MM.1S (cell line): Measurements from ENCODE around the gene SH3PXD2A.

Source experiments
- DNase-seq: peaks from one replicate; pipeline ENCODE4 v3.0.0-alpha.2; 2015
- H2AFZ ChIP-seq: fragments of 300-600 bp; sonication (generic); 2 replicates; pipeline ENCODE4 v1.6.0; 2016; ENCODE audit warnings: antibody characterized with exemption, low read length
- H3F3A ChIP-seq: fragments of 300-600 bp; sonication (generic); 2 replicates; pipeline ENCODE4 v1.6.1; 2016; ENCODE audit warnings: mild to moderate bottlenecking, antibody characterized with exemption, low read length, moderate library complexity, mixed read lengths; ENCODE audit not compliant: insufficient read depth
- H3K27ac ChIP-seq: fragments of 300-600 bp; sonication (generic); 2 replicates; pipeline ENCODE4 v1.5.1; 2016; ENCODE audit warnings: mild to moderate bottlenecking, low read length
- H3K27me3 ChIP-seq: fragments of 300-600 bp; sonication (generic); replicated peaks from 2 replicates; pipeline ENCODE4 v1.6.0; 2016; ENCODE audit warnings: low read length; ENCODE audit not compliant: insufficient read depth
- H3K36me3 ChIP-seq: fragments of 300-600 bp; sonication (generic); replicated peaks from 2 replicates; pipeline ENCODE4 v1.6.1; 2016; ENCODE audit warnings: mild to moderate bottlenecking, low read length, mixed read lengths; ENCODE audit not compliant: insufficient read depth
- H3K4me1 ChIP-seq: fragments of 300-600 bp; sonication (generic); 2 replicates; pipeline ENCODE4 v1.6.1; 2016; ENCODE audit warnings: low read length, mixed read lengths
- H3K4me2 ChIP-seq: fragments of 300-600 bp; sonication (generic); 2 replicates; pipeline ENCODE4 v1.6.0; 2016; ENCODE audit warnings: low read depth, low read length
- H3K4me3 ChIP-seq: fragments of 300-600 bp; sonication (generic); 2 replicates; pipeline ENCODE4 v1.5.1; 2016; ENCODE audit warnings: low read length, mixed read lengths
- H3K79me2 ChIP-seq: fragments of 300-600 bp; sonication (generic); 2 replicates; pipeline ENCODE4 v1.6.1; 2016; ENCODE audit warnings: mixed run types, low read length, mixed read lengths
- H3K9ac ChIP-seq: fragments of 300-600 bp; sonication (generic); 2 replicates; pipeline ENCODE4 v1.6.1; 2016; ENCODE audit warnings: low read length, mixed read lengths
- H3K9me2 ChIP-seq: fragments of 300-600 bp; sonication (generic); replicated peaks from 2 replicates; pipeline ENCODE4 v1.6.1; 2016; ENCODE audit warnings: mild to moderate bottlenecking, low read length, mixed read lengths; ENCODE audit not compliant: insufficient read depth
- H3K9me3 ChIP-seq: fragments of 300-600 bp; sonication (generic); replicated peaks from 2 replicates; pipeline ENCODE4 v1.6.1; 2016; ENCODE audit warnings: mild to moderate bottlenecking, low read length, mixed read lengths; ENCODE audit not compliant: insufficient read depth
- H4K20me1 ChIP-seq: fragments of 300-600 bp; sonication (generic); 2 replicates; pipeline ENCODE4 v1.6.1; 2016; ENCODE audit warnings: mild to moderate bottlenecking, low read length, moderate library complexity, mixed read lengths; ENCODE audit not compliant: insufficient read depth
- EZH2 ChIP-seq: fragments of 300-600 bp; sonication (generic); optimal IDR thresholded peaks from 2 replicates; pipeline ENCODE3; 2017; ENCODE audit warnings: low read depth, mild to moderate bottlenecking, antibody characterized with exemption, low read length, mixed read lengths
- EZH2phosphoT487 ChIP-seq: fragments of 300-600 bp; sonication (generic); IDR thresholded peaks from 2 replicates; pipeline ENCODE4 v1.6.1; 2018; ENCODE audit warnings: antibody characterized with exemption, low read length
- TF ChIP-seq, protein P1 (sequence below): fragments of 300-600 bp; sonication (generic); IDR thresholded peaks from 2 replicates; pipeline ENCODE4 v1.5.1; 2016; ENCODE audit warnings: antibody characterized with exemption, low read length, mixed read lengths

The SH3PXD2A gene

DNA sequence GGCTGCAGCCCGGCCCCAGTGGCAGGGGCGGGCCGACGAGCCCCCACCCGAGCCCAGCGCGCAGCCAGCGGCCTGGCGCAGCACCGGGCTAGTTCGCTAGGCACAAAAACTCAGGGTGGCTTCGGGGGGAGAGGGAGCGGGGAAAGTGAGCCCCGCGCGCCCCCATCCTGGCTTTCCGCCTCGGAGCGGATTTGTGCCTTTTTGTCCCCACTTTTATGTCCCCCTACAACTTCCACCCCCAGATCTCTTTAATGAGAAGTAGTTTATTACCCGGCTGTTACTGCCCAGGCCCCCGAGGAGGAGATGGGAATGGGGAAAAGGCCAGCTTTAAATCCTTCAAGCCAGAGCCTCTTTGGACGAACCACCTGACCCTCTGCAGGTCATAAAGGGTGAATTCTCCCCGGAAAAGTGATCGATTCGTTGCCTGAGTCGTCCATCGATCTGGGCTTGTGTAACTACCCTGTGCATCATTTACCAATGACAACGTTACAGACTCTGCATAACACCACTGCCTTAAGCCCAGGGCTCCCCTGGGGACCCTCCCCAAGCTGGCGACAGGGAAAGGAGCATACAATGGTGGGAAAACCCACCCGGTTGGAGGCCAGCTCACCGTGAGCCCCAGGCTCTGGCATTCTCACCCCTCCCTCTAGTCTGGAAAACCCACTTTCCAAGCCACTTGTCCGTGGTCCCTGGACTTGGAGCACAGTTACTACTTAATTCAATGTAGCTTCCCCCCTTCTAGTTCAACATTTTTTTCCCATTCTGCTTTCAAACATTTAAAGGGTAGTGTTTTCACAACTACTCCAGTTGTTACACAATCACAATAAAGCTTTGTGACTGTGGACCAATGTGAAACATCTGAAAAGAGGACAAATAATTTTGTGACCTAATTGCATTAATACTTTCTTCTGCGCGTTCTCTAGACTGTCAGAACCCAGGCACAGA is 748 bp upstream of the SH3PXD2A start:
- Histone ChIP-seq H2AFZ (no peak overlapping the region), H3K36me3 (no peaks in the 10 kb centered on the region), H3K9me3 (no peaks in the 10 kb centered on the region), H4K20me1 (no peaks in the 10 kb centered on the region), H3K79me2 (no peaks in the 10 kb centered on the region), H3K27ac (no peak overlapping the region), H3K9me2 (no peaks in the 10 kb centered on the region), H3K27me3 (peaks cover 14% of the 10 kb centered on the region), H3K4me3 (no peak overlapping the region), H3K4me2 (no peak overlapping the region), H3K9ac (no peak overlapping the region), H3F3A (no peaks in the 10 kb centered on the region), H3K4me1 (peaks cover 14% of the 10 kb centered on the region)
- DNase-seq: no peak
- TF ChIP-seq, protein P1, sequence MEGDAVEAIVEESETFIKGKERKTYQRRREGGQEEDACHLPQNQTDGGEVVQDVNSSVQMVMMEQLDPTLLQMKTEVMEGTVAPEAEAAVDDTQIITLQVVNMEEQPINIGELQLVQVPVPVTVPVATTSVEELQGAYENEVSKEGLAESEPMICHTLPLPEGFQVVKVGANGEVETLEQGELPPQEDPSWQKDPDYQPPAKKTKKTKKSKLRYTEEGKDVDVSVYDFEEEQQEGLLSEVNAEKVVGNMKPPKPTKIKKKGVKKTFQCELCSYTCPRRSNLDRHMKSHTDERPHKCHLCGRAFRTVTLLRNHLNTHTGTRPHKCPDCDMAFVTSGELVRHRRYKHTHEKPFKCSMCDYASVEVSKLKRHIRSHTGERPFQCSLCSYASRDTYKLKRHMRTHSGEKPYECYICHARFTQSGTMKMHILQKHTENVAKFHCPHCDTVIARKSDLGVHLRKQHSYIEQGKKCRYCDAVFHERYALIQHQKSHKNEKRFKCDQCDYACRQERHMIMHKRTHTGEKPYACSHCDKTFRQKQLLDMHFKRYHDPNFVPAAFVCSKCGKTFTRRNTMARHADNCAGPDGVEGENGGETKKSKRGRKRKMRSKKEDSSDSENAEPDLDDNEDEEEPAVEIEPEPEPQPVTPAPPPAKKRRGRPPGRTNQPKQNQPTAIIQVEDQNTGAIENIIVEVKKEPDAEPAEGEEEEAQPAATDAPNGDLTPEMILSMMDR: no peak
- no peak for TF ChIP-seq EZH2phosphoT487
- no peak for TF ChIP-seq EZH2

DNA sequence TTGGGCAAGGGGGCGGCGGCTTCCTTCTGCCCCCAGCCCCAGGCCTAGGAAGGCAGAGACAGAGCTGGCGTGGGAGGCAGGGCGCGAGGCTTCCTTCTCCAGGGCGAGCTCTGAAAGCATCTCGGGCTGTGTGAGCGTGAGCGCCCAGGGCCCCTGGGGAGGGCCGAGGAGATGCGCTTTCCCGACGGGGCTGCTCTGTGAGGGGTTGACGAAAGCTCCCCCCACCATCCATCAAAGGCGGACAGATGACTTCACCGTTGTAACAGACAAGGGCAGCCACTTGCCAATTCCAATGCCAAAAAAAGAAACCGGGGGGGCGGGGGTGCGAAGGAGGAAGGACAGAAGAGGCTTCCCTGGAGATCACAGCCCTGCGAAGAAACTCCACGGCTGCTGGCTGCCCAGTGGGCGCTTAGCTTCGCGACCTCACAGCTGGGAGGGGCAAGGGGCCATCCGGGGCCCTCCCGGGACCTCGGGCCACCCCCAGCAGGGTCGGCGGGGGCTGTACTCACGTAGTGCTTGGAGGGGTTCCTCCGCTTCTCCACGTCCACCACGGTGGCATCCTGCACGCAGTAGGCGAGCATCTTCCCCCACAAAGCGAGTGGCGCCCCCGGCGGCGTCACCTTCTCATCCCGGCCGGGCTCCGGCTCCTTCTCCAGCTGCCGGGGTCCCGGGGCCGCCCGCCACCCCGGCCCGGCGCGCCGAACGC is 537 bp downstream of the SH3PXD2A start:
- Histone ChIP-seq H3K9ac (peak overlapping the region; percentile 28; the same call in 1 of the 2 replicates), H2AFZ (peak overlapping the region; percentile 51), H3K4me3 (peak overlapping the region; percentile 60), H3K79me2 (no peaks in the 10 kb centered on the region), H3K27me3 (peaks cover 14% of the 10 kb centered on the region), H3K9me2 (no peaks in the 10 kb centered on the region), H3K36me3 (no peaks in the 10 kb centered on the region), H3K4me1 (peaks cover 6% of the 10 kb centered on the region), H3F3A (no peaks in the 10 kb centered on the region), H3K9me3 (no peaks in the 10 kb centered on the region), H3K4me2 (peak overlapping the region; percentile 83), H3K27ac (no peak overlapping the region), H4K20me1 (no peaks in the 10 kb centered on the region)
- no peak for DNase-seq
- no peak for TF ChIP-seq EZH2
- TF ChIP-seq, protein P1: peak; percentile 25

DNA sequence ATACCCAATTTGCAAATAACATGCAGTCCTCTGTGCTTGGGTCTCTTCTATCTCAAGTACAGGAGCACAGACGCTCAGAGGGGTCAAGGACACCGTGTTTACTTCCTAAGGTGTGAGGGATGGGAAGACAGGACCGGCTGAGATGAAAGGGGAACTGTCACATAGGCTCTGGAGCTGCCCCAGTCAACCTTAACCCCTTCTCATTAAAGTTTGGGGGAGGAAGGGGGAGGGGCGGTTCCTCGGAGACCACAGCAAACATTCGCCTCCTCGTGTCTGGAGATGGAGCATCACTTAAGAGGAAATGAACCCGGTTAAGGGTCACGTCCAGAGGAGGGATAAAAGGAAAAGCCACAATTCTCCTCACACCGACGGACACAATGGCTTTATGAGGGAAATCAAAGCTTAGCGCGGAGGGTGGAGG is 1.1 kb downstream of the SH3PXD2A start:
- no peak for DNase-seq
- peak overlapping the region; percentile 60; the same call in 1 of the 2 replicates for H3K4me3 ChIP-seq
- H3K4me2 ChIP-seq: peak overlapping the region; percentile 83
- H3K4me1 ChIP-seq: 0 out of 2 replicates have a peak, but pooled peaks cover under 1% of the 10 kb centered on the region
- H4K20me1 ChIP-seq: no peaks in the 10 kb centered on the region
- no peaks in the 10 kb centered on the region for H3K36me3 ChIP-seq
- H3F3A ChIP-seq: no peaks in the 10 kb centered on the region
- H3K9me3 ChIP-seq: no peaks in the 10 kb centered on the region
- H2AFZ ChIP-seq: no peak overlapping the region
- H3K9me2 ChIP-seq: no peaks in the 10 kb centered on the region
- H3K9ac ChIP-seq: no peak overlapping the region
- H3K27me3 ChIP-seq: peaks cover 14% of the 10 kb centered on the region
- no peak overlapping the region for H3K27ac ChIP-seq
- H3K79me2 ChIP-seq: no peaks in the 10 kb centered on the region
- TF ChIP-seq, protein P1: no peak
- no peak for TF ChIP-seq EZH2
- no peak for TF ChIP-seq EZH2phosphoT487
